T-helper 2 cell treated with Interferon-gamma antibody and Interleukin-4, amounts not matched to agents 5 μg/mL and 100 μg/mL, for 36 hours (primary cell): Measurements from ENCODE around the gene MRPL17.
"Not testable (repeated sequence)": the region's sequence is repeated elsewhere in the genome, so short reads cannot be mapped to it uniquely, and the experiment has no call there.

Source experiments
- DNase-seq: peaks from one replicate; pipeline ENCODE4 v3.0.0; 2021; ENCODE audit warnings: low spot score
- H3K27ac Mint-ChIP-seq: one replicate; pipeline ENCODE4 v1.8.0; 2021; ENCODE audit warnings: mild to moderate bottlenecking, mixed read lengths
- H3K27me3 Mint-ChIP-seq: one replicate; pipeline ENCODE4 v1.8.0; 2021; ENCODE audit warnings: low read depth, mixed read lengths
- H3K36me3 Mint-ChIP-seq: one replicate; pipeline ENCODE4 v1.8.0; 2021; ENCODE audit warnings: low read depth, mixed read lengths
- H3K4me1 Mint-ChIP-seq: one replicate; pipeline ENCODE4 v1.8.0; 2021; ENCODE audit warnings: low read depth, mixed read lengths
- H3K4me3 Mint-ChIP-seq: one replicate; pipeline ENCODE4 v1.8.0; 2022; ENCODE audit warnings: mild to moderate bottlenecking, moderate library complexity, mixed read lengths
- H3K9me3 Mint-ChIP-seq: one replicate; pipeline ENCODE4 v1.8.0; 2021; ENCODE audit warnings: mixed read lengths

The MRPL17 gene

DNA sequence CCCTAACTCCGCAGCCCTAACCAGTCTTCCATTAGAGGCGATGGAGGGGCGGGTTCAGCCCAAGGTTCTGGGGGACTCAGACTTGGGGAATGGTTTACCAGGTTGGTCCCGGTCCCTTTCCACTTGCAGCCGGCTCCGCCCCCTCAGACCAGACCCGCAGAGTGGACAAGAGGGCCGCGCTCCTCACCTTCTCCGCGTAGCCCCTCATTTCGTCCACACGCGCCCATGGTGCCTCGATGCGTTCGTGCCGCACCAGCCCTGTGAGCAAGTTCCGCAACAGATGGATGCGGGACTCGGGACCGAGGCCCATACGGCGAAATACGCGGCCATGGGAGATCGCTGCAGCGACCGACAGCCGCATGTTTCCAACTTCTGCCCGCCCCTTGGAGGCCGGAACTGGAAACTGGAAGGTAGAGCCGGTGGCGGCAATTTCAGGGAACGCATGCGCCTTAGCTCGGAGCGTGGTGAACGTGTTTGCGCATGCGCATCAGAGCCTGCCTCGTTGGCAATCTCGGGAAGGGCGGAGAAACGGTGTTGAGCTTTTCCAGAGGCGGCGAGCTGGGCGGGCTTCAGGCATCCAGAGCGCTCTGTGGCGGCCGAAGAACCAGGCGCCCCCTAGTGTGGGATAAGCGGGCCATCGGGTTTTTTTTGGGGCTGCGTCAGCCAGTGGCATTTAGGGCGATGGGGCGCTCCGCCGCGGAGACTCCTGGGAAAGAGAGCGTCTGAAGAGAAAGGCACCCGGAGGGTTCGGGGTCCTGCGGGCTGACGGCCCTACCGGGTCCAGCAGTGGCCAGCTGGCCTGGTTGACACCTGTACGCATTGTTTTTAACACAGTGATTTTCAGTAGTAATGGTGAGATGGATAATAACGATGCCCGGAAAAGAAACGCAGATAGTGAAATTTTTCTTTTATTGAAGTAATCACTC lies at the start of gene MRPL17:
MRPL17 (minus strand) TSS at position 405 of the 926 bp plus-strand sequence; CDS start at position 361, 44 bp downstream.
- Mint-ChIP-seq H3K4me3 (peak within 1 kb of the TSS; percentile 97), H3K9me3 (no peaks in the 10 kb centered on the region)

DNA sequence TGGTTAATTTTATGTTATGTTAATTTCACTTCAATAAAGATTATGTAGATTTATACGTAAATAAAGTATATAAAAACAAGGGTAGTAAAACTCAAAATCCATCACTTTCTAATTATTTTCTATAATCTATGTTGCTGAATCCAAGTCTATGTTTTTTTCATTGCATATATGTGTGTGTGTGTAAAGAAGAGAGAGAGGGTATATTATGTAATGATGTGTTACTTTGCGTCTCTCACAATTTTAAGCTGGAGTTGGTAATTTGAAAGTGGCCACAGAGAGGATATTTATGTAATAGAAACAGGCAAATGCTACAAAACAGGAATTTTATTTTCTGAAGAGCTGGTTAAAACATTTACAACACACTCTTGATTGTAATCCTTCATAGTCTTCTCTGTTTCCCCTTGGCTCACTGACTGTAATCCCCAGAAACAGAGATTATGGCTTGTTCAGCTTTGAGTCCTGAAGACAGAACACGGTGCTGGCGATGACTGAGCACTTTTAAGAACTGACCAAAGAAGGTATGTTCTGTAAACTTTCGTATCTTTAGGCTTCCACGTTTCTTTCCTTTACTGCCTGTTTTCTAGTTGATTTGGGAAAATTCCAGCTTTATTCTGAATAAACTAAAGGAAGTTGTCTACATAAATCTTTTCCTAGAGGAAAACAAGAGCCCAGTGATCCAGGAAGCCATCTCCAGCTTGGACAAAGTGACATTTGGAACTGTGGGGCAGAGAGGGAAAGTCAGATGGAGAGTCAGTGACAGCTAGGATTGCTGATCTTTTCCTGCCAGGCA lies 45.0 kb upstream of the MRPL17 start:
- Mint-ChIP-seq H3K4me1 (peaks cover 14% of the 10 kb centered on the region), H3K27me3 (no peaks in the 10 kb centered on the region), H3K9me3 (peaks cover 27% of the 10 kb centered on the region), H3K4me3 (no peak overlapping the region), H3K27ac (no peak overlapping the region), H3K36me3 (peaks cover 79% of the 10 kb centered on the region)
- DNase-seq: no peak

More for the DNA sequence above, at the start of gene MRPL17:
- Mint-ChIP-seq H3K27ac (peak within 1 kb of the TSS; percentile 97), H3K27me3 (no peaks in the 10 kb centered on the region), H3K4me1 (peaks cover 16% of the 10 kb centered on the region), H3K36me3 (peaks cover 30% of the 10 kb centered on the region)
- DNase-seq: peak; percentile 100

DNA sequence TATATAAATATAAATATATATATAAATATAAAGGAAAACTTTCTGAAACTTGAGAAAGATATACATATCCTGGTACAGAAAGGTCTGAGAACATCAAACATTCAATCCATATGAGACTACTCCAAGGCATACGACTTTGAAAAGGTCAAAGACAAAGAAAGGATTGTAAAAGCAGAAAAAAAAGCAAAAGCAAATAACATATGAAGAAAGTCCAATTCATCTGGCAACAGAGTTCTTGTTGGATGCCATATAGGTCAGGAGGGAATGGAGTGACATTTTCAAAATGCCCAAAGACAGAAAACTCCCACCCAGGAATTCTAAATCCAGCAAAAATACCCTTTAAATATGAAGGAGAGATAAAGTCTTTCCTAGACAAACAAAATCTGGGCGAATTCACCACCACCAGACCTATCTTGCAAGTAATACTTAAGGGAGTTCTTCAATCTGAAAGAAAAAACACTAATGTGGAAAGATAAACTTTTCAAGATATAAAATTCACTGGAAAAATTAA lies 42.3 kb upstream of the MRPL17 start:
- no peaks in the 10 kb centered on the region for H3K27me3 Mint-ChIP-seq
- H3K36me3 Mint-ChIP-seq: peaks cover 84% of the 10 kb centered on the region
- no peak overlapping the region for H3K27ac Mint-ChIP-seq
- H3K4me3 Mint-ChIP-seq: no peak overlapping the region
- peaks cover 24% of the 10 kb centered on the region for H3K4me1 Mint-ChIP-seq
- peaks cover 44% of the 10 kb centered on the region for H3K9me3 Mint-ChIP-seq
- DNase-seq: no peak

DNA sequence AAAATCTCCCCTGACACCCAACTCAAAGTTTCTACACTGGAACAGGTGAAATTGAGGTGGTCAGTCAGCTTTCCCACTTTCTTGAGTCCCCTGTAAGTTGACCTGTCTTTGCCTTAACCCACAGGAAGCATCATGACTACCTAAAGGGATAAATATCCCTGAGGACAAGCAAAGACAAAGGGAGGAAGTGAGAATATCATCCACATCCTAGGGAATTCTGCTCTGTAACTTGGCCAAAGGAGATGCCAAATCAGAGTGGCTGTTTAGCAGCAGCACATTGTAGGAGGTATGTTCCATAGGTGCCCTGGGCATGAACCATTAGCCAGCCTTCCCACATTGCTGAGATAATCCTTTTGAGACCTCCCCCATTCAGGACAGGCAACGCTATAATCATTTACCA lies 40.9 kb upstream of the MRPL17 start:
- Mint-ChIP-seq H3K9me3 (peaks cover 52% of the 10 kb centered on the region), H3K27ac (no peak overlapping the region), H3K27me3 (no peaks in the 10 kb centered on the region), H3K4me3 (no peak overlapping the region), H3K36me3 (peaks cover 95% of the 10 kb centered on the region), H3K4me1 (peaks cover 28% of the 10 kb centered on the region)
- DNase-seq: no peak

DNA sequence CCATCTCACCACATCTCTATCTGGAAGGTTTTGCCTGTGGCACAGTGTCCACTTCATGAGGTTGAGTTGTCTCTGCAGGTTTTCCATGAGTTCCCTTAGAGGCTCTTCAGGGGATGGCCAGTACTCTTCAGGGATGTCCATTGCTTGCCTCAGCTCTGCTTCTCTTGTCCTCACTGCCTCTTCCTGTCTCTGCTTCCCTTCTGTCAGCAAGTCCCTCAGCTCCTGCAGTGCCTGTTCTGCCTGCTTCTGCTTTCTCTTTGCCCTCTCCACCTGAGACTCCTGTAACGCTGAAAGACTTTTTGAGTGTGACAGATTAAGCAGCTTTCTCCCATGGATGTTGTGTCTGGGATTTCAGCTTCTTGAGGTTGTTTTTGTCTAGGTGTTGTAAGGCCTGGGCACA lies 38.2 kb upstream of the MRPL17 start:
- peak overlapping the region; percentile 1 for H3K4me3 Mint-ChIP-seq

DNA sequence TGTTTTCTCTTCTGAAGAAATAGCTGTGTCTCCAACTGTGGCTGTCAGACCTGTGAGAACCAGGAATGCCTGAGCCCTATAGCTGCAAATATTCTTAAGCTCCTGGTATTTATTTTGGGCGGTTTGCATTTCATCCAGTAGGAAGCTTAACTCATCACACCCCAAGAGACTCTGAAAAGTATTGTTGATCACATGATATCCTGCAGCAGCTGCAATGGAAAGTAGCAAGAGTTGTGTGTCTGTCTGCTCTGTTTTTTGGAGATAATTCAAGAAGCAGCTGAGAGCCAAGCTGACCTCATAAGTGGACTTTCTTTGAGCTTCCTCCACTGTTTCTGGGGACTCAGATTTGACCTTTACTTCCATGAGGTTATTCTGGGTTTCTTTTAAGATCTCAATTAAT lies 36.4 kb upstream of the MRPL17 start:
- peaks cover 94% of the 10 kb centered on the region for H3K36me3 Mint-ChIP-seq
- DNase-seq: no peak
- no peak overlapping the region for H3K4me3 Mint-ChIP-seq
- no peaks in the 10 kb centered on the region for H3K27me3 Mint-ChIP-seq
- no peak overlapping the region for H3K27ac Mint-ChIP-seq
- H3K4me1 Mint-ChIP-seq: peaks cover 25% of the 10 kb centered on the region
- peaks cover 53% of the 10 kb centered on the region for H3K9me3 Mint-ChIP-seq

More for the DNA sequence above, 38.2 kb upstream of the MRPL17 start:
- Mint-ChIP-seq H3K27ac (peak overlapping the region; percentile 18), H3K4me1 (peaks cover 28% of the 10 kb centered on the region), H3K36me3 (peaks cover 95% of the 10 kb centered on the region), H3K27me3 (no peaks in the 10 kb centered on the region), H3K9me3 (peaks cover 62% of the 10 kb centered on the region)
- DNase-seq: no peak

DNA sequence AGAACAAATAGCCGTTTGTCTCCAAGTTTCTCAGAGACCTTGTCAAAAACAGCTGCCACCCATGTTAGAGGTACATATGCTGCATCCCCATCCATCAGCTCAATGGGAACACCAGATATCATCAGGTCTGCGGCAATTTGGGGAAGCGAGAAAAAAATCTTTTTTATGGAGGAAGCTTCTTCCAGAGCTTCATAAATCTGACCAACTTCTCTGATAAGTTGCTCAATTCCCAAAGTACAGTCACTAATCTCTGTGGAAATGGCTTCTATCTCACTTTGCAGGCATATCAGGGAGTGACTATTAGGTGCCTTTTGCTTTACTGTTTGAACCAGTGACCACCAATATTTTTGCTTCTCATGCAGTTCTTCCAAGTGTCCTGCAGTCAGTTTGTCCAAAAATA lies 34.3 kb upstream of the MRPL17 start:
- Mint-ChIP-seq H3K9me3 (peaks cover 37% of the 10 kb centered on the region), H3K36me3 (peaks cover 80% of the 10 kb centered on the region), H3K27ac (no peak overlapping the region), H3K4me1 (peaks cover 17% of the 10 kb centered on the region), H3K4me3 (no peak overlapping the region), H3K27me3 (no peaks in the 10 kb centered on the region)
- DNase-seq: no peak

DNA sequence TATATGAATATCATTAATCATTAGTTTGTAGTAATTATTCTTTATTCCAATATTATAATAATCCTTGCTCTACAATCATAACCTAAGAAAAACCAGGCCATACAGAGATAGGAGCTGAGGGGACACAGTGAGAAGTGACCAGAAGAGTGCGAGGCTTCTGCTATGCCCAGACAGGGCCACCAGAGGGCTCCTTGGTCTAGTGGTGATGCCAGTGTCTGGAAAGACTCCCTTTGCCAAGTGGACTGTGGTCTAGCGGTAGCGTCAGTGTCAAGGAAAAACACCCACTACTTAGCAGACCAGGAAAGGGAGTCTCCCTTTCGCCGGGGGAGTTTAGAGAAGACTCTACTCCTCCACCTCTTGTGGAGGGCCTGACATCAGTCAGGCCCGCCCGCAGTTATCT lies 28.4 kb upstream of the MRPL17 start:
- peaks cover 29% of the 10 kb centered on the region for H3K36me3 Mint-ChIP-seq
- not testable (repeated sequence) for H3K27me3 Mint-ChIP-seq, H3K4me3 Mint-ChIP-seq, H3K9me3 Mint-ChIP-seq, H3K27ac Mint-ChIP-seq, DNase-seq, H3K4me1 Mint-ChIP-seq

DNA sequence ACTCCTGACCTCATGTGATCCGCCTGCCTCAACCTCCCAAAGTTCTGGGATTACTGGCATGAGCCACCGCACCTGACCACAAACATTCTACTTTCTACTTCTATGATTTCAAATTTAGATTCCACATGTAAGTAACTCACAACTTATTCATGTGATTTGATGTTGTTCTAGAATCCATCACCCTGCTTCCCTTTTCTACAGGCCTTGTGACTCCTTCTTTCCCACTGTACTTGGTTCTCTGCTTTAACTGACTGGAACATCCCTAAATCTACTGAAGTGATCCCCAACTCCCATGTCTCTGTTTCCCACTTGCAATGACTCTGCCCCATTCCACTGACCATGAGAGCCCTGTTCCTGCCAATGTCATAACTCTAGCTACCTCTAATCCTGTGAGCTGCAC lies 25.7 kb upstream of the MRPL17 start:
- H3K27ac Mint-ChIP-seq: no peak overlapping the region
- peaks cover 10% of the 10 kb centered on the region for H3K36me3 Mint-ChIP-seq
- peaks cover 7% of the 10 kb centered on the region for H3K4me1 Mint-ChIP-seq
- DNase-seq: no peak
- no peak overlapping the region for H3K4me3 Mint-ChIP-seq
- H3K27me3 Mint-ChIP-seq: no peaks in the 10 kb centered on the region
- no peaks in the 10 kb centered on the region for H3K9me3 Mint-ChIP-seq

DNA sequence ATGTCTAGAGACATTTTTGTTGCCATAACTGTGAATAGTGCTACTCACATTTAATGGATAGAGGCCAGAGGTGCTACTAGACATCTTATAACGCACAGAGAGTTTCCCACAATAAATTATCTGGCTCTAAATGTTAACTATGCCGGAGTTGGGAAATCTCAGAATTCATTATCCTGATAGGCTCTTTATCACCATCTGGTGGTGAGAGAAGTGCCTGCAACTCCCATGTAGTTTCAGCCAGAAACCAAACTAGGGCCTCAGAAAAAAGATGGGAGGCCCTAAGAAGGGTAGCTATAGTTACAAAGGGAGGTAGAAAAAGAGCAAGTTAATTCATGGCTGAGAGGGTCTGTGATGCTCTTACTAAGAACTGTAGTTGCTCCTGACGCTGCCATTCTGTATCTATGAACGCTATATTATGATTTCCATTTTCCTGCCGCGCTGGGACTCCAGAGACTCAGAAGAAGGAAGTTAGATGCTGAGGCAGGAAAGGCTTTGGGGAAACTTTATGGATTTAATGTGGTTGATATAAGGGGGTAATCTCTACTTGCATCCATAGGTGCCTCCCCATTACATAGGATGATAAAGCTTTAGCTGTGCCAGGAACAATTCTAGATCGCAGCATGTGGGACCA lies 22.9 kb upstream of the MRPL17 start:
- no peaks in the 10 kb centered on the region for H3K27me3 Mint-ChIP-seq
- H3K27ac Mint-ChIP-seq: no peak overlapping the region
- no peak overlapping the region for H3K4me3 Mint-ChIP-seq
- H3K36me3 Mint-ChIP-seq: peaks cover 6% of the 10 kb centered on the region
- peaks cover 7% of the 10 kb centered on the region for H3K4me1 Mint-ChIP-seq
- no peaks in the 10 kb centered on the region for H3K9me3 Mint-ChIP-seq
- no peak for DNase-seq

DNA sequence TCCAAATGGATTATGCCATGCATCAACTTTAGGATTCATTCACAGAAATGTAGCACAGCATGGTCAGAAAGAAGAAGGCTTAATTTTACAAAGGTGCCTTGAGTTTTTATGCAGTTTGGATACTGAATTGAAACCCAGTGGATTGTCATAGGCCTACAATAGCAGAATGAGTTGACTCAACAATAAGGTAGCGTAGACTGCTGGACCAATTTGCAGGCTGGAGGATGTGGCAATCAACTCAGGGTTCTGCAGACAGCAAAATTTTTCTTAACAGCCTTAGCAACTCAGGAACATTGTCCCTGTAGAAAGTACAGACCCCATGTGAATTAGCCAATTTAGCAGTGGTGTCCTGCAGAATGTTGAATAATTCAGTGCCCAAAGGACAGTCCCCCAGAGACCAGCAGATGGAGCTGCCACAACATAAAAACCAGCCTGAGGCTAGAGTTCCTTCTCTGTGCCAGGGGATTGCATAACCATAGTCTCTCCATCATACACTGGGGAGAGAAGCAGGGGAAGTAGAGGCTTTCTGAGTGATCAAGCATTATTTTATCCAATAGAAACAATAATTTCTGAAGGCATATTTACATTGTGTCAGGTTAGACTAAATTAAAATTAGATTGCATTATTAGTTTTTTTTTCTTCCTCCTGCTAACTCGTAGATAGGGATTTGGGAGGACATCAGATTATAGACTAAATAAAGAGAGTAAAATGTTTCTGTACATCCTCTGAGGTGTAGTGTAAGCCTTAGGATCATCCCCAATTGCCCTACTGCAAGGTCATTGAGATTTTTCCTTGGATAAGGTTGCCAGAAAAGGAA lies 20.3 kb upstream of the MRPL17 start:
- no peak for DNase-seq
- H3K9me3 Mint-ChIP-seq: no peaks in the 10 kb centered on the region
- no peak overlapping the region for H3K4me3 Mint-ChIP-seq
- H3K27ac Mint-ChIP-seq: no peak overlapping the region
- peaks cover 6% of the 10 kb centered on the region for H3K36me3 Mint-ChIP-seq
- no peaks in the 10 kb centered on the region for H3K27me3 Mint-ChIP-seq
- H3K4me1 Mint-ChIP-seq: peaks cover 7% of the 10 kb centered on the region

DNA sequence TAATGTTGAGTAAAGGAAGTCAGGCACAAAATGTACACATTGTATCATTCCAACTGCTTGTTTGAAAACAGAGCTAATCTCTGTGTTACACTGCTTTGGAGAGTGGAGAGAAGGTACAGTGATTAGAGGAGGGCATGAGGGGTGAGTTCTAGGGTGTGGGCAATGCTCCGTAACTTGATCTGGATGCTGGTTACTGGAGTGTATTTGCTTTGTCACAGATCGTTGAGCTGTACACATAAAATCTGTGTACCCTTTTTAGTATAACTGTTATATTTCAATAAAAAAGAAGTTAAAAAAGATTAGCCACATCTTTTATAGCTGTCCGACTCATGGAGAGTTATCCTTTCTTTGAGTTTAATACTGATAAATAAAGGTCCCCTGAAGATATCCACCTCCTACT lies 18.8 kb upstream of the MRPL17 start:
- H3K27ac Mint-ChIP-seq, H3K4me1 Mint-ChIP-seq, DNase-seq, H3K27me3 Mint-ChIP-seq, H3K9me3 Mint-ChIP-seq, H3K4me3 Mint-ChIP-seq, H3K36me3 Mint-ChIP-seq: not testable (repeated sequence)

DNA sequence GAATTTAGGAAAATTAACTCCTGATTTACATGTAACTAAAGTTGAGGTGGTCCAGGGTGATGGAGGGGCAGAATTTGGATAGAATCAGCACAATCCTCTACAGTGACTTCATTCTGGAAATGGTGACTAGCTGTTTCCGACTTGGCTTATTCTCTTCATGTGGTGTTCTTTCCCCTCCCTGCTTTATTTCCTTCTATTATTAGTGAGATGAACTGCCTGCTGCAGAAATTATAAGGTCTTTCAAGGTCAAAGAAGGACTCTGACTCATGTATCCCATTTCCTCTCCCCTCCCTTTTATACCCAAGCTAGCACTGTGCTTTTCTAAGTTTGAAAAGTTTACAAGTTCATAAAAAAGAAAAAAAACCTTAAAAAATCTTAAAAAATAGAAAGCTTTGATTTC lies 12.2 kb upstream of the MRPL17 start:
- no peak for DNase-seq
- no peaks in the 10 kb centered on the region for H3K27me3 Mint-ChIP-seq
- peaks cover 7% of the 10 kb centered on the region for H3K36me3 Mint-ChIP-seq
- no peak overlapping the region for H3K4me3 Mint-ChIP-seq
- H3K9me3 Mint-ChIP-seq: no peaks in the 10 kb centered on the region
- H3K27ac Mint-ChIP-seq: no peak overlapping the region
- peaks cover 18% of the 10 kb centered on the region for H3K4me1 Mint-ChIP-seq
